ENCODE results near the gene LMBRD1.
"Not testable (repeated sequence)": the region's sequence is repeated elsewhere in the genome, so short reads cannot be mapped to it uniquely, and the experiment has no call there.

The LMBRD1 gene

GRCh38 chr6:69789578-69789977, 7.2 kb downstream of the LMBRD1 start:
- TF ChIP-seq CTCF (IDR thresholded peaks at IDR 0.05; ENCODE audit: control insufficient read depth, extremely low read depth, insufficient read depth) = no peak

GRCh38 chr6:69787436-69787835, 9.4 kb downstream of the LMBRD1 start:
- not testable (repeated sequence) for H3K4me3 ChIP-seq (ENCODE audit: low read depth, low read length); DNase-seq (ENCODE audit: low read depth)

More at GRCh38 chr6:69789578-69789977, 7.2 kb downstream of the LMBRD1 start:
- DNase-seq (ENCODE audit: low read depth) = no peak
- no peak overlapping the region for H3K4me3 ChIP-seq (ENCODE audit: low read depth, low read length)

GRCh38 chr6:69785697-69786096, 11.1 kb downstream of the LMBRD1 start:
- H3K4me3 ChIP-seq (ENCODE audit: low read depth, low read length) = no peak overlapping the region
- no peak for DNase-seq (ENCODE audit: low read depth)
- no peak for TF ChIP-seq CTCF (IDR thresholded peaks at IDR 0.05; ENCODE audit: control insufficient read depth, extremely low read depth, insufficient read depth)

- no peak for TF ChIP-seq CTCF (IDR thresholded peaks at IDR 0.05; ENCODE audit: control insufficient read depth, extremely low read depth, insufficient read depth)
- no peak for DNase-seq (ENCODE audit: low read depth)
- no peak overlapping the region for H3K4me3 ChIP-seq (ENCODE audit: low read depth, low read length)
These were observed 12.0 kb downstream of the LMBRD1 start for GRCh38 chr6:69784595-69785377.

- no peak for TF ChIP-seq CTCF (IDR thresholded peaks at IDR 0.05; ENCODE audit: control insufficient read depth, extremely low read depth, insufficient read depth)
- no peak for DNase-seq (ENCODE audit: low read depth)
- H3K4me3 ChIP-seq (ENCODE audit: low read depth, low read length) = no peak overlapping the region
These were observed 13.7 kb downstream of the LMBRD1 start for GRCh38 chr6:69783108-69783507.

GRCh38 chr6:69780585-69781178, 16.1 kb downstream of the LMBRD1 start:
- no peak overlapping the region for H3K4me3 ChIP-seq (ENCODE audit: low read depth, low read length)
- TF ChIP-seq CTCF (IDR thresholded peaks at IDR 0.05; ENCODE audit: control insufficient read depth, extremely low read depth, insufficient read depth) = no peak
- DNase-seq (ENCODE audit: low read depth) = no peak

GRCh38 chr6:69775941-69776340, 20.9 kb downstream of the LMBRD1 start:
- no peak overlapping the region for H3K4me3 ChIP-seq (ENCODE audit: low read depth, low read length)
- no peak for TF ChIP-seq CTCF (IDR thresholded peaks at IDR 0.05; ENCODE audit: control insufficient read depth, extremely low read depth, insufficient read depth)
- DNase-seq (ENCODE audit: low read depth) = no peak
